Measurements from ENCODE around the gene ACOT13. TPM values are rescaled to one million over a fixed set of nuclear protein-coding genes. Genes with fewer than 3 reads are reported as not detected.

Gene ACOT13
- polyA plus RNA-seq, 1 of the 3 experiments (the other 2 are of a cell fraction): 18.0 TPM

DNA sequence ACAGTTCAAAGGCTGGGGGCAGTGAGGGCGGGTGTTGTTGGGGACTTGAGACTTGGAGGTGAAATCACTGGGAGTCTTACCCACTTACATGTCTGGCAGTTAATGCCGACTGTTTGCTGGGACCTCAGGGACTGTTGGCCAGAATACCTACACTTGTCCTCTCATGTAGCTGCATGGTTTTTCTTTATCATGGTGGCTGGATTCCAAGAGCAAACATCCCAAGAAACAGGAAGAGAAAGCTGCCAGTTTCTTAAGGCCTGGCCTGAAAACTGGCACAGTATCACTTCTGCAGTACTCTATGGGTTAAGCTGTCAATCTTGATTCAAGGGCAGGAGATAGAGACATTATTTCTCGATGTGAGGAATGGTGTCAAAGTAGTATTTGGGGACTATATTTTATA, 71.9 kb downstream of the ACOT13 start:
- TF ChIP-seq RXRA (IDR thresholded peaks at IDR 0.05; ENCODE audit: borderline replicate concordance, low read depth): no peak
- no peak for TF ChIP-seq GATA2 (CRISPR knock-in tag; IDR thresholded peaks at IDR 0.05)
- no peak for TF ChIP-seq EZH2phosphoT487 (IDR thresholded peaks at IDR 0.05; ENCODE audit: borderline replicate concordance, low read depth)
- TF ChIP-seq MEF2A (IDR thresholded peaks at IDR 0.05; ENCODE audit: borderline replicate concordance, low read depth): no peak
- no peak for TF ChIP-seq SMC3 (IDR thresholded peaks at IDR 0.05; ENCODE audit: low read depth, low read length)
- no peak for TF ChIP-seq TEAD4 (IDR thresholded peaks at IDR 0.05; ENCODE audit: borderline replicate concordance, insufficient read depth)
- no peak for TF ChIP-seq NRF1 (IDR thresholded peaks at IDR 0.05; ENCODE audit: low read depth, low read length)
- no peak for TF ChIP-seq RCOR1 (IDR thresholded peaks at IDR 0.05; ENCODE audit: low read length)
- TF ChIP-seq TAF1 (IDR thresholded peaks at IDR 0.05; ENCODE audit: borderline replicate concordance, low read depth, low read length): no peak
- no peak overlapping the region for H3K4me2 ChIP-seq
- H3K36me3 ChIP-seq (replicated peaks in 1 of 2; ENCODE audit: control insufficient read depth in 1 of 2, insufficient read depth in 2 of 2, low read length in 1 of 2): no peaks in the 10 kb centered on the region
- no peaks in the 10 kb centered on the region for H3K79me2 ChIP-seq (ENCODE audit: insufficient read depth)
- no peak overlapping the region for H3K27ac ChIP-seq (ENCODE audit: low read depth in 2 of 2, low read length in 1 of 2)
- H3K9me2 ChIP-seq: no peaks in the 10 kb centered on the region
- no peak overlapping the region for H3K9ac ChIP-seq
- H3K9me3 ChIP-seq: no peaks in the 10 kb centered on the region
- H3K4me1 ChIP-seq (ENCODE audit: control insufficient read depth in 1 of 2, insufficient read depth in 2 of 2, low read depth in 1 of 2, low read length in 1 of 2): peaks cover 0 to 10% of the 10 kb centered on the region in 2 experiments; a peak in 2 of 4 replicates
- ChIA-PET CTCF (interaction anchor here (0.6 to 0.8 kb wide), 2 partner anchors 20 to 29 kb away, joined by 3 read pairs; partner anchors contain the start of gene C6orf62), POLR2A (no interaction called here)
- no peak overlapping the region for H2AFZ ChIP-seq (ENCODE audit: low read depth)
- no peaks in the 10 kb centered on the region for H3K27me3 ChIP-seq (ENCODE audit: insufficient read depth)
- H3F3A ChIP-seq (replicated peaks; ENCODE audit: insufficient read depth): peaks cover 18% of the 10 kb centered on the region
- no peak overlapping the region for H3K4me3 ChIP-seq (ENCODE audit: low read depth in 2 of 2, low read length in 1 of 2)
- WGBS (ENCODE audit: low lambda C conversion rate): 58% methylated on average over 3 of the region's 3 CpGs
- no peaks in the 10 kb centered on the region for H4K20me1 ChIP-seq (ENCODE audit: insufficient read depth)
- DNase-seq: no peak

- peak overlapping the region; percentile 72; the same call in 1 of the 2 replicates for H2AFZ ChIP-seq (ENCODE audit: low read depth)
These were observed 74.0 kb downstream of the ACOT13 start for GRCh38 chr6:24740861-24741260.

More at GRCh38 chr6:24740861-24741260, 74.0 kb downstream of the ACOT13 start:
- Histone ChIP-seq H3K9me3 (no peaks in the 10 kb centered on the region), H3F3A (replicated peaks; ENCODE audit: insufficient read depth) (peaks cover 26% of the 10 kb centered on the region), H3K27me3 (ENCODE audit: insufficient read depth) (no peaks in the 10 kb centered on the region), H3K4me3 (ENCODE audit: low read depth in 2 of 2, low read length in 1 of 2) (no peak overlapping the region), H3K9ac (no peak overlapping the region), H3K36me3 (replicated peaks in 1 of 2; ENCODE audit: control insufficient read depth in 1 of 2, insufficient read depth in 2 of 2, low read length in 1 of 2) (no peaks in the 10 kb centered on the region), H3K4me2 (no peak overlapping the region), H3K79me2 (ENCODE audit: insufficient read depth) (no peaks in the 10 kb centered on the region), H4K20me1 (ENCODE audit: insufficient read depth) (no peaks in the 10 kb centered on the region), H3K9me2 (no peaks in the 10 kb centered on the region), H3K27ac (ENCODE audit: low read depth in 2 of 2, low read length in 1 of 2) (peak overlapping the region in 1 of 2 experiments; percentile 22; a peak in 1 of 4 replicates), H3K4me1 (ENCODE audit: control insufficient read depth in 1 of 2, insufficient read depth in 2 of 2, low read depth in 1 of 2, low read length in 1 of 2) (peaks cover 0 to 15% of the 10 kb centered on the region in 2 experiments; a peak in 2 of 4 replicates)
- TF ChIP-seq YY1 (IDR thresholded peaks at IDR 0.05; ENCODE audit: low read depth) (no peak), JUND (IDR thresholded peaks at IDR 0.05) (no peak), POLR2AphosphoS5 (IDR thresholded peaks at IDR 0.05; ENCODE audit: low read depth, low read length) (no peak), GABPA (IDR thresholded peaks at IDR 0.05; ENCODE audit: low read depth) (no peak), GATA2 (CRISPR knock-in tag; IDR thresholded peaks at IDR 0.05) (no peak), TEAD4 (IDR thresholded peaks at IDR 0.05; ENCODE audit: borderline replicate concordance, insufficient read depth) (no peak), USF2 (IDR thresholded peaks at IDR 0.05; ENCODE audit: borderline replicate concordance, low read depth, low read length) (no peak), REST (IDR thresholded peaks at IDR 0.05; ENCODE audit: low read depth, low read length) (no peak)
- TF ChIP-seq, protein P1, sequence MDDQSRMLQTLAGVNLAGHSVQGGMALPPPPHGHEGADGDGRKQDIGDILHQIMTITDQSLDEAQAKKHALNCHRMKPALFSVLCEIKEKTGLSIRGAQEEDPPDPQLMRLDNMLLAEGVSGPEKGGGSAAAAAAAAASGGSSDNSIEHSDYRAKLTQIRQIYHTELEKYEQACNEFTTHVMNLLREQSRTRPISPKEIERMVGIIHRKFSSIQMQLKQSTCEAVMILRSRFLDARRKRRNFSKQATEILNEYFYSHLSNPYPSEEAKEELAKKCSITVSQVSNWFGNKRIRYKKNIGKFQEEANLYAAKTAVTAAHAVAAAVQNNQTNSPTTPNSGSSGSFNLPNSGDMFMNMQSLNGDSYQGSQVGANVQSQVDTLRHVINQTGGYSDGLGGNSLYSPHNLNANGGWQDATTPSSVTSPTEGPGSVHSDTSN (IDR thresholded peaks at IDR 0.05): no peak
- CTCF ChIA-PET: no interaction called here
- DNase-seq: no peak
- POLR2A ChIA-PET: no interaction called here

Measured in SK-N-SH (cell line).